Lower leg skin (tissue), 3 donors: ENCODE data around the gene CTXN1.

Experiments used
- CTCF ChIP-seq, 3 donors: fragments of 450-650 bp; IDR thresholded peaks; one replicate each; pipeline ENCODE4 v1.5.1; 2016; ENCODE audit warnings: antibody characterized with exemption in 3 of 3, mild to moderate bottlenecking in 3 of 3, moderate library complexity in 2 of 3
- POLR2A ChIP-seq, 2 donors: fragments of 450-650 bp; IDR thresholded peaks; one replicate each; pipeline ENCODE4 v1.6.1; 2016 to 2017; ENCODE audit warnings: antibody characterized with exemption in 2 of 2, mild to moderate bottlenecking in 1 of 2, moderate library complexity in 1 of 2

DNA sequence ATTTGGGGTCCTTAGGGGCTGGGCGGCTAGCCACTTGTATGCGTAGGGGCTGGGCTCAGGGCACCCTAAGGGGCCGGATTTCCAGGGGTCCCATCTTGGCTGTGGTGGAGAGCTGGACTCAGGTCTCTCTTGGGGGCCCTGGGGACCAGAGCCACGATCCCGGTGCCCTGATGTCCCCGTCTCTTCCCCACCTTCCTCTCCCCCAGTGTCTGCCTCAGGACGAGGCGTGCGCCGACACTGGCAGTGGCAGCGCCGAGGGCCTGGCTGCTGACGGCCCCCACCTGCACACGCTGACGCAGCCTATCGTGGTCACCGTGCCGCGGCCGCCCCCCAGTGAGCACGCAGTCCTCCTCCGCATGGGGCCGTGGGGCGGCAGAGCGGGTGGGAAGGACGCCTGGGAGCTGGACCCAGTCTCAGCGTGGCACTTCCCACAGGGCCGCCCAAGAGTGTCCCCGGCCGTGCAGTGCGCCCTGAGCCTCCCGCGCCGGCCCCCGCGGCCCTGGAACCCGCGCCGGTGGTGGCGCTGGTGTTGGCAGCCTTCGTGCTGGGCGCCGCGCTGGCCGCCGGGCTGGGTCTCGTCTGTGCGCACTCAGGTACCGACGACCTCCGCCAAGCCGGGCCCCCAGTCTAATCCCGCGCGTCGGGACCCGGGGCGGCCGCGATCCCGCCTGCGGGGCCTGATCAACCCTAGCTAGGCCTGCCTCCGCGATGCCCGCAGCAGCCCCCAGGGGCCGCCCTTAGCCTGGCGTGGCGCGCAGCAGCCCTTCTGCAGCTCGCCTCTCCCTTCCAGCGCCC is 8.5 kb downstream of the CTXN1 start:
- no peak for TF ChIP-seq CTCF (IDR thresholded peaks at IDR 0.05)
- no peak for TF ChIP-seq POLR2A (IDR thresholded peaks at IDR 0.05)
